GM12878 (cell line): ENCODE measurements around the gene MIPOL1. TPM values are rescaled to one million over a fixed set of nuclear protein-coding genes. Genes with fewer than 3 reads are reported as not detected.

Experiments
- ATAC-seq: fragments of 200-7000 bp; cut with Tn5 transposase; 3 replicates; pipeline ENCODE4 v1.9.1; 2020; ENCODE audit warnings: mild to moderate bottlenecking, moderate library complexity
- BruUV-seq: library from RNA; stranded (reverse); fragments of 400-500 nt; replicated peaks from 2 replicates; lab custom pipeline; 2021; lab: Mats Ljungman, UMichigan
- CTCF ChIA-PET: fragments of 300-600 bp; sonication (Branson Sonifier 250); formaldehyde crosslinking; extraction: SDS; loops from one replicate; lab custom pipeline; 2021; ENCODE audit warnings: inconsistent platforms; lab: Yijun Ruan, JAX
- POLR2A ChIA-PET: fragments of 350-600 bp; formaldehyde crosslinking; extraction: SDS; loops from one replicate; lab custom pipeline; 2021; ENCODE audit warnings: inconsistent platforms; lab: Charles Lee
- RAD21 ChIA-PET: fragments of 300-600 bp; sonication (Branson Sonifier 250); formaldehyde crosslinking; loops from one replicate; lab custom pipeline; 2023; ENCODE audit warnings: antibody characterized with exemption; ENCODE audit not compliant: unreplicated experiment; lab: Charles Lee
- SMC1A ChIA-PET: fragments of 300-600 bp; sonication (Branson Sonifier 250); formaldehyde crosslinking; loops from one replicate; lab custom pipeline; 2023; ENCODE audit not compliant: unreplicated experiment, uncharacterized antibody; lab: Charles Lee
- DNase-seq: peaks from one replicate; pipeline ENCODE4 v3.0.0-alpha.2; 2011; ENCODE audit warnings: low read depth, low spot score
- FAIRE-seq: peaks from 3 replicates; lab custom pipeline; 2011; peaks lifted over from hg19 to GRCh38; lab: Jason Lieb, UNC
- H2AFZ ChIP-seq: 2 replicates; pipeline ENCODE4 v1.6.0; 2011; ENCODE audit warnings: low read depth, low read length, control low read depth; ENCODE audit not compliant: control insufficient read depth
- H3K27ac ChIP-seq: 2 replicates; pipeline ENCODE4 v1.5.1; 2011; ENCODE audit warnings: control low read depth; ENCODE audit not compliant: control insufficient read depth, insufficient read depth
- H3K27me3 ChIP-seq, 2 experiments: replicated peaks in 1 of 2; 2 replicates each; pipeline versions ENCODE4 v1.6.0 to v1.6.1; 2011; ENCODE audit warnings: low read length in 1 of 2; ENCODE audit not compliant: control insufficient read depth in 2 of 2, insufficient read depth in 2 of 2
- H3K36me3 ChIP-seq, 2 experiments: 2 replicates each; pipeline ENCODE4 v1.5.1; 2011; ENCODE audit warnings: low read length in 1 of 2; ENCODE audit not compliant: control insufficient read depth in 2 of 2, insufficient read depth in 2 of 2
- H3K4me1 ChIP-seq: 2 replicates; pipeline ENCODE4 v1.6.1; 2011; ENCODE audit warnings: mild to moderate bottlenecking, low read length, moderate library complexity, mixed read lengths; ENCODE audit not compliant: control insufficient read depth, insufficient read depth
- H3K4me2 ChIP-seq: 2 replicates; pipeline ENCODE4 v1.6.0; 2011; ENCODE audit warnings: control low read depth; ENCODE audit not compliant: control insufficient read depth, insufficient read depth
- H3K4me3 ChIP-seq: fragments of 200-600 bp; sonication (generic); 2 replicates; pipeline ENCODE4 v1.5.1; 2016
- H3K79me2 ChIP-seq: 2 replicates; pipeline ENCODE4 v1.6.0; 2011; ENCODE audit warnings: low read length; ENCODE audit not compliant: control insufficient read depth, insufficient read depth
- H3K9ac ChIP-seq: 2 replicates; pipeline ENCODE4 v1.8.0; 2011; ENCODE audit warnings: low read length, control low read depth, mixed read lengths; ENCODE audit not compliant: control insufficient read depth, insufficient read depth
- H3K9me3 ChIP-seq: replicated peaks from 3 replicates; pipeline ENCODE4 v1.5.1; 2011; ENCODE audit warnings: mild to moderate bottlenecking, low read length; ENCODE audit not compliant: control insufficient read depth, insufficient read depth
- H4K20me1 ChIP-seq: 2 replicates; pipeline ENCODE4 v1.6.0; 2011; ENCODE audit not compliant: control insufficient read depth, insufficient read depth
- FOXK2 ChIP-seq: fragments of 450-650 bp; IDR thresholded peaks from 2 replicates; pipeline ENCODE4 v1.6.1; 2017; ENCODE audit warnings: mild to moderate bottlenecking, moderate library complexity
- GABPA ChIP-seq: IDR thresholded peaks from 2 replicates; pipeline ENCODE4 v1.6.1; 2014; ENCODE audit warnings: antibody characterized with exemption, low read depth, mild to moderate bottlenecking, inconsistent platforms
- IKZF1 ChIP-seq: fragments of 450-650 bp; conservative IDR thresholded peaks from 2 replicates; pipeline ENCODE4 v1.6.1; 2017; ENCODE audit warnings: antibody characterized with exemption, mild to moderate bottlenecking
- WGBS: methylation state at CpG from one replicate; pipeline ENCODE4 v1.1.6; 2016; ENCODE audit warnings: low lambda C conversion rate; ENCODE audit not compliant: insufficient replicate concordance, insufficient coverage; ENCODE audit errors: missing lambda C conversion rate; 5-methylcytosine and 5-hydroxymethylcytosine counted together
- in situ Hi-C: fragments of 300-500 bp; cut with MboI; formaldehyde crosslinking; loops from 9 replicates; pipeline ENCODE4 v1.14.3; 2018; ENCODE audit warnings: mixed read lengths
- intact Hi-C: fragments of 100-400 bp; cut with micrococcal nuclease; formaldehyde crosslinking; loops from one replicate; pipeline ENCODE4 v1.14.2; 2022; ENCODE audit not compliant: unreplicated experiment
- polyA plus RNA-seq, 11 experiments: library from polyadenylated mRNA; depleted of rRNA in 4 of 11; unstranded in 6 of 11; stranded (reverse) in 5 of 11; fragments of >200 nt; fragmentation: Nextera tagmentation in 4 of 11; fragmentation: Illumina TruSeq in 1 of 11; extraction: Ambion mirVana in 4 of 11; extraction: Trizol in 1 of 11; gene quantifications; 1 replicate in 1 of 11; 2 replicates in 10 of 11; pipeline versions ENCODE4 v1.2.1 to v1.2.3, GENCODE V29; 2011 to 2016; ENCODE audit warnings: inconsistent platforms in 2 of 11, missing spikeins in 2 of 11, low read depth in 1 of 11
- total RNA-seq, 4 experiments: library from RNA; depleted of rRNA in 3 of 4; stranded (reverse); fragments of >200 nt in 3 of 4; fragmentation: Illumina TruSeq in 1 of 4; extraction: Trizol in 1 of 4; gene quantifications; 2 replicates each; pipeline versions ENCODE4 v1.2.1 to v1.2.3, GENCODE V29; 2013 to 2021
- TF ChIP-seq, protein P1 (sequence below): fragments of 450-650 bp; IDR thresholded peaks from 2 replicates; pipeline ENCODE4 v1.6.1; 2016; ENCODE audit warnings: mild to moderate bottlenecking, moderate library complexity, borderline replicate concordance
- TF ChIP-seq, protein P2 (sequence below): fragments of 450-650 bp; IDR thresholded peaks from 2 replicates; pipeline ENCODE4 v1.6.1; 2017; ENCODE audit warnings: mild to moderate bottlenecking, low read depth, inconsistent platforms; ENCODE audit not compliant: poor library complexity, severe bottlenecking

MIPOL1 gene
- total and polyA plus RNA-seq, 10 of the 15 experiments (the other 5 are each of a cell fraction or from before 2014, with no cell fraction given): 0.06 TPM; not detected in 9

DNA sequence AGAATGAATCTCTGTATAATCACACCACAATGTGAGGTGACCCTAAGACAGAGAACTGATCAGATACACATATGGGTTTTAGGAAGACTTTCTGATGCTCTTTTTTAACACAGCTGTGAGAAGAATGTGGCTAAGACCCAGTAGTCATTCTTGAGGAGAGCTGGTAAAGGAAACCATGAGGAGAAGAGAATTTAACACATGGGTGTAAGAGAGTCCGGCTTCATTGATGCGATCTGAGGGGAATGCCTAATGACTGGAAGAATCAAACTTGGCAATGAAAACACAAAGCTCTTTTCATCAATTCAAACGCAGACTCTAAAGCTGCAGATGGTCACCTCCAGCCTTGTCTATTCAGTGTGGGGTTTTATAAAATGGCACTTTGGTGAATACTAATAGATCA lies 318.0 kb downstream of the MIPOL1 start:
- ChIA-PET SMC1A (interaction anchor here (1.2 kb wide), 1 partner anchor 12 kb away, joined by 3 read pairs; no protein-coding TSS in a partner anchor), CTCF (no interaction called here), RAD21 (no interaction called here), POLR2A (no interaction called here)
- TF ChIP-seq IKZF1 (no peak), FOXK2 (0 out of 2 replicates have a peak, but pooled peaks have one; percentile 14), GABPA (no peak)
- TF ChIP-seq, protein P1, sequence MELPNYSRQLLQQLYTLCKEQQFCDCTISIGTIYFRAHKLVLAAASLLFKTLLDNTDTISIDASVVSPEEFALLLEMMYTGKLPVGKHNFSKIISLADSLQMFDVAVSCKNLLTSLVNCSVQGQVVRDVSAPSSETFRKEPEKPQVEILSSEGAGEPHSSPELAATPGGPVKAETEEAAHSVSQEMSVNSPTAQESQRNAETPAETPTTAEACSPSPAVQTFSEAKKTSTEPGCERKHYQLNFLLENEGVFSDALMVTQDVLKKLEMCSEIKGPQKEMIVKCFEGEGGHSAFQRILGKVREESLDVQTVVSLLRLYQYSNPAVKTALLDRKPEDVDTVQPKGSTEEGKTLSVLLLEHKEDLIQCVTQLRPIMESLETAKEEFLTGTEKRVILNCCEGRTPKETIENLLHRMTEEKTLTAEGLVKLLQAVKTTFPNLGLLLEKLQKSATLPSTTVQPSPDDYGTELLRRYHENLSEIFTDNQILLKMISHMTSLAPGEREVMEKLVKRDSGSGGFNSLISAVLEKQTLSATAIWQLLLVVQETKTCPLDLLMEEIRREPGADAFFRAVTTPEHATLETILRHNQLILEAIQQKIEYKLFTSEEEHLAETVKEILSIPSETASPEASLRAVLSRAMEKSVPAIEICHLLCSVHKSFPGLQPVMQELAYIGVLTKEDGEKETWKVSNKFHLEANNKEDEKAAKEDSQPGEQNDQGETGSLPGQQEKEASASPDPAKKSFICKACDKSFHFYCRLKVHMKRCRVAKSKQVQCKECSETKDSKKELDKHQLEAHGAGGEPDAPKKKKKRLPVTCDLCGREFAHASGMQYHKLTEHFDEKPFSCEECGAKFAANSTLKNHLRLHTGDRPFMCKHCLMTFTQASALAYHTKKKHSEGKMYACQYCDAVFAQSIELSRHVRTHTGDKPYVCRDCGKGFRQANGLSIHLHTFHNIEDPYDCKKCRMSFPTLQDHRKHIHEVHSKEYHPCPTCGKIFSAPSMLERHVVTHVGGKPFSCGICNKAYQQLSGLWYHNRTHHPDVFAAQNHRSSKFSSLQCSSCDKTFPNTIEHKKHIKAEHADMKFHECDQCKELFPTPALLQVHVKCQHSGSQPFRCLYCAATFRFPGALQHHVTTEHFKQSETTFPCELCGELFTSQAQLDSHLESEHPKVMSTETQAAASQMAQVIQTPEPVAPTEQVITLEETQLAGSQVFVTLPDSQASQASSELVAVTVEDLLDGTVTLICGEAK: no peak
- TF ChIP-seq, protein P2, sequence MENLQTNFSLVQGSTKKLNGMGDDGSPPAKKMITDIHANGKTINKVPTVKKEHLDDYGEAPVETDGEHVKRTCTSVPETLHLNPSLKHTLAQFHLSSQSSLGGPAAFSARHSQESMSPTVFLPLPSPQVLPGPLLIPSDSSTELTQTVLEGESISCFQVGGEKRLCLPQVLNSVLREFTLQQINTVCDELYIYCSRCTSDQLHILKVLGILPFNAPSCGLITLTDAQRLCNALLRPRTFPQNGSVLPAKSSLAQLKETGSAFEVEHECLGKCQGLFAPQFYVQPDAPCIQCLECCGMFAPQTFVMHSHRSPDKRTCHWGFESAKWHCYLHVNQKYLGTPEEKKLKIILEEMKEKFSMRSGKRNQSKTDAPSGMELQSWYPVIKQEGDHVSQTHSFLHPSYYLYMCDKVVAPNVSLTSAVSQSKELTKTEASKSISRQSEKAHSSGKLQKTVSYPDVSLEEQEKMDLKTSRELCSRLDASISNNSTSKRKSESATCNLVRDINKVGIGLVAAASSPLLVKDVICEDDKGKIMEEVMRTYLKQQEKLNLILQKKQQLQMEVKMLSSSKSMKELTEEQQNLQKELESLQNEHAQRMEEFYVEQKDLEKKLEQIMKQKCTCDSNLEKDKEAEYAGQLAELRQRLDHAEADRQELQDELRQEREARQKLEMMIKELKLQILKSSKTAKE: no peak
- H3K27ac ChIP-seq: no peak overlapping the region
- H3K9ac ChIP-seq: no peak overlapping the region
- in situ Hi-C loops: no loop called here
- no TSS peak for BruUV-seq
- H3K4me3 ChIP-seq: no peak overlapping the region
- no peaks in the 10 kb centered on the region for H3K9me3 ChIP-seq
- intact Hi-C loops: no loop called here
- H3K36me3 ChIP-seq: no peaks in the 10 kb centered on the region
- no peaks in the 10 kb centered on the region for H4K20me1 ChIP-seq
- no peaks in the 10 kb centered on the region for H3K27me3 ChIP-seq
- no peak for ATAC-seq
- H3K4me2 ChIP-seq: no peak overlapping the region
- H3K79me2 ChIP-seq: no peaks in the 10 kb centered on the region
- no peaks in the 10 kb centered on the region for H3K4me1 ChIP-seq
- no peak for FAIRE-seq
- WGBS: 32% methylated on average over 3 of the region's 3 CpGs
- DNase-seq: no peak
- no peak overlapping the region for H2AFZ ChIP-seq
